Endothelial cell of umbilical vein (primary cell): ENCODE measurements around the gene MAJIN. TPM values are rescaled to one million over a fixed set of nuclear protein-coding genes. Genes with fewer than 3 reads are reported as not detected.

Experiments used
- BruUV-seq: library from RNA; stranded (reverse); fragments of 400-500 nt; replicated peaks from 2 replicates; lab custom pipeline; 2021; lab: Mats Ljungman, UMichigan
- CTCF ChIA-PET: fragments of 300-600, 350-600 bp; sonication (Branson Sonifier 250); formaldehyde crosslinking; loops from one replicate; lab custom pipeline; 2021; ENCODE audit warnings: antibody characterized with exemption, inconsistent platforms; lab: Charles Lee
- POLR2A ChIA-PET: fragments of 300-600, 350-600 bp; sonication (Branson Sonifier 250); formaldehyde crosslinking; loops from one replicate; lab custom pipeline; 2021; ENCODE audit warnings: antibody characterized with exemption, inconsistent platforms; lab: Charles Lee
- DNase-seq: peaks from one replicate; pipeline ENCODE4 v3.0.0-alpha.2; 2011; ENCODE audit warnings: low read depth, low spot score
- FAIRE-seq: peaks from 2 replicates; lab custom pipeline; 2011; peaks lifted over from hg19 to GRCh38; lab: Jason Lieb, UNC
- H2AFZ ChIP-seq: 2 replicates; pipeline ENCODE4 v1.6.0; 2012; ENCODE audit warnings: low read depth, low read length, control low read depth, inconsistent platforms
- H3K27ac ChIP-seq: 2 replicates; pipeline ENCODE4 v1.5.1; 2011; ENCODE audit warnings: low read depth, mild to moderate bottlenecking, control low read depth, low read length, moderate library complexity; ENCODE audit not compliant: insufficient read depth
- H3K27me3 ChIP-seq, 2 experiments: 2 replicates each; pipeline versions ENCODE4 v1.6.0 to v1.6.1; 2011; ENCODE audit warnings: low read length in 2 of 2, mixed read lengths in 1 of 2; ENCODE audit not compliant: control insufficient read depth in 2 of 2, insufficient read depth in 2 of 2
- H3K36me3 ChIP-seq, 2 experiments: 2 replicates in 1 of 2; 3 replicates in 1 of 2; pipeline ENCODE4 v1.5.1; 2011; ENCODE audit warnings: low read length in 2 of 2, mild to moderate bottlenecking in 1 of 2, moderate library complexity in 1 of 2; ENCODE audit not compliant: control insufficient read depth in 2 of 2, insufficient read depth in 2 of 2; ENCODE audit errors: extremely low read depth in 1 of 2
- H3K4me1 ChIP-seq: 3 replicates; pipeline ENCODE4 v1.5.1; 2011; ENCODE audit warnings: mild to moderate bottlenecking, low read length; ENCODE audit not compliant: control insufficient read depth, insufficient read depth; ENCODE audit errors: extremely low read depth
- H3K4me2 ChIP-seq: 2 replicates; pipeline ENCODE4 v1.6.1; 2011; ENCODE audit warnings: low read length, control low read depth, mixed read lengths; ENCODE audit not compliant: insufficient read depth
- H3K4me3 ChIP-seq, 3 experiments: fragments of 200-600 bp in 1 of 3; sonication (generic), shearing (Covaris generic) in 1 of 3; replicated peaks in 1 of 3; 2 replicates each; pipeline ENCODE4 v1.5.1; 2011 to 2016; ENCODE audit warnings: control low read depth in 3 of 3, low read length in 3 of 3, mild to moderate bottlenecking in 2 of 3, inconsistent platforms in 1 of 3, low read depth in 1 of 3, moderate library complexity in 1 of 3; ENCODE audit not compliant: insufficient read depth in 1 of 3
- H3K79me2 ChIP-seq: 2 replicates; pipeline ENCODE4 v1.6.0; 2012; ENCODE audit warnings: low read length, inconsistent platforms; ENCODE audit not compliant: control insufficient read depth, insufficient read depth
- H3K9ac ChIP-seq: replicated peaks from 2 replicates; pipeline ENCODE3; 2011; ENCODE audit warnings: low read length, control low read depth; ENCODE audit not compliant: insufficient read depth; ENCODE audit errors: extremely low read depth
- H3K9me1 ChIP-seq: replicated peaks from 3 replicates; pipeline ENCODE4 v1.6.0; 2011; ENCODE audit warnings: mild to moderate bottlenecking, low read length; ENCODE audit not compliant: control insufficient read depth, insufficient read depth; ENCODE audit errors: extremely low read depth
- H3K9me3 ChIP-seq: replicated peaks from 2 replicates; pipeline ENCODE4 v1.5.1; 2012; ENCODE audit warnings: low read length, inconsistent platforms; ENCODE audit not compliant: control insufficient read depth, insufficient read depth
- H4K20me1 ChIP-seq: replicated peaks from 2 replicates; pipeline ENCODE3; 2011; ENCODE audit warnings: mild to moderate bottlenecking, low read length; ENCODE audit not compliant: control insufficient read depth, insufficient read depth; ENCODE audit errors: extremely low read depth
- EZH2 ChIP-seq: IDR thresholded peaks from 2 replicates; pipeline ENCODE4 v1.6.1; 2012; ENCODE audit warnings: borderline replicate concordance, low read depth, mild to moderate bottlenecking, moderate library complexity, low read length, inconsistent platforms; ENCODE audit not compliant: severe bottlenecking
- FOS ChIP-seq: IDR thresholded peaks from 2 replicates; pipeline ENCODE4 v1.6.1; 2011; ENCODE audit warnings: mild to moderate bottlenecking, low read length, moderate library complexity, borderline replicate concordance; ENCODE audit not compliant: insufficient read depth
- GATA2 ChIP-seq: IDR thresholded peaks from 2 replicates; pipeline ENCODE4 v1.7.0; 2011; ENCODE audit warnings: low read depth, mild to moderate bottlenecking, moderate library complexity, mixed read lengths, low read length; ENCODE audit not compliant: insufficient read length, insufficient read depth
- JUN ChIP-seq: IDR thresholded peaks from 2 replicates; pipeline ENCODE4 v1.6.1; 2011; ENCODE audit warnings: borderline replicate concordance, low read depth; ENCODE audit not compliant: insufficient read length, insufficient read depth
- MYC ChIP-seq: IDR thresholded peaks from one replicate; pipeline ENCODE4 v1.6.1; 2011; ENCODE audit warnings: mild to moderate bottlenecking, low read depth, low read length
- POLR2A ChIP-seq: IDR thresholded peaks from 2 replicates; pipeline ENCODE4 v1.6.1; 2012; ENCODE audit warnings: low read depth, mild to moderate bottlenecking, control low read depth, low read length
- POLR2AphosphoS5 ChIP-seq: IDR thresholded peaks from 2 replicates; pipeline ENCODE4 v1.6.1; 2012; ENCODE audit warnings: low read depth, mild to moderate bottlenecking, control low read depth, low read length, moderate library complexity; ENCODE audit not compliant: insufficient read depth
- dilution Hi-C: fragments of 300-500 bp; cut with MboI; formaldehyde crosslinking; loops from one replicate; pipeline ENCODE4 v1.15.0; 2019; ENCODE audit warnings: low sequenced_read_pairs; ENCODE audit not compliant: extremely low pct_ligation_motif_present
- intact Hi-C: fragments of 100-400 bp; cut with micrococcal nuclease; formaldehyde crosslinking; loops from one replicate; pipeline ENCODE4 v1.10.0; 2022
- polyA plus RNA-seq, 4 experiments: library from polyadenylated mRNA; depleted of rRNA in 3 of 4; stranded (reverse) in 3 of 4; unstranded in 1 of 4; fragments of >200 nt; gene quantifications; 2 replicates each; pipeline versions ENCODE4 v1.2.1 to v1.2.3, GENCODE V29; 2011 to 2012; ENCODE audit warnings: missing spikeins in 1 of 4
- total RNA-seq: library from RNA; stranded (reverse); gene quantifications from 2 replicates; pipeline ENCODE4 v1.2.3, GENCODE V29; 2021
- TF ChIP-seq, protein P1 (sequence below), 2 donors: IDR thresholded peaks; 1 replicate in 1 of 2; 2 replicates in 1 of 2; pipeline ENCODE4 v1.5.1; 2011; ENCODE audit warnings: low read length in 2 of 2, mild to moderate bottlenecking in 2 of 2, moderate library complexity in 2 of 2, control low read depth in 1 of 2, inconsistent platforms in 1 of 2, low read depth in 1 of 2; ENCODE audit not compliant: insufficient read depth in 1 of 2; ENCODE audit errors: extremely low read depth in 1 of 2
- TF ChIP-seq, protein P2 (sequence below): IDR thresholded peaks from 2 replicates; pipeline ENCODE4 v1.6.1; 2011; ENCODE audit not compliant: insufficient read depth, insufficient read length

Gene MAJIN
- total and polyA plus RNA-seq, 2 donors (not counting 3 experiments of a cell fraction or from before 2014, with no cell fraction given), result 0.07 TPM; not detected in 1

- ChIA-PET POLR2A (no interaction called here), CTCF (interaction anchor here (1.3 to 9.4 kb wide), 3 partner anchors 16 to 104 kb away, joined by 3 to 168 read pairs (median 4); partner anchors contain the start of gene CDC42BPG)
- Histone ChIP-seq H4K20me1 (no peaks in the 10 kb centered on the region), H3K27me3 (no peaks in the 10 kb centered on the region), H3K79me2 (no peaks in the 10 kb centered on the region), H3K9ac (no peak overlapping the region), H3K4me3 (no peak overlapping the region), H3K4me1 (peaks cover 3% of the 10 kb centered on the region), H3K27ac (no peak overlapping the region), H3K4me2 (no peak overlapping the region), H2AFZ (no peak overlapping the region), H3K9me1 (no peaks in the 10 kb centered on the region), H3K36me3 (peaks cover 0 to 4% of the 10 kb centered on the region in 2 experiments), H3K9me3 (no peaks in the 10 kb centered on the region)
- DNase-seq (no peak), FAIRE-seq (no peak)
- no TSS peak for BruUV-seq
- dilution Hi-C loops, result loop anchor here (10.0 kb wide), 1 partner anchor 47 kb away; the partner anchor contains the start of gene CDC42BPG
- intact Hi-C loops, result no loop called here
- TF ChIP-seq EZH2 (no peak), FOS (no peak), POLR2AphosphoS5 (no peak), POLR2A (no peak), JUN (no peak), MYC (no peak), GATA2 (no peak)
- TF ChIP-seq, protein P1, sequence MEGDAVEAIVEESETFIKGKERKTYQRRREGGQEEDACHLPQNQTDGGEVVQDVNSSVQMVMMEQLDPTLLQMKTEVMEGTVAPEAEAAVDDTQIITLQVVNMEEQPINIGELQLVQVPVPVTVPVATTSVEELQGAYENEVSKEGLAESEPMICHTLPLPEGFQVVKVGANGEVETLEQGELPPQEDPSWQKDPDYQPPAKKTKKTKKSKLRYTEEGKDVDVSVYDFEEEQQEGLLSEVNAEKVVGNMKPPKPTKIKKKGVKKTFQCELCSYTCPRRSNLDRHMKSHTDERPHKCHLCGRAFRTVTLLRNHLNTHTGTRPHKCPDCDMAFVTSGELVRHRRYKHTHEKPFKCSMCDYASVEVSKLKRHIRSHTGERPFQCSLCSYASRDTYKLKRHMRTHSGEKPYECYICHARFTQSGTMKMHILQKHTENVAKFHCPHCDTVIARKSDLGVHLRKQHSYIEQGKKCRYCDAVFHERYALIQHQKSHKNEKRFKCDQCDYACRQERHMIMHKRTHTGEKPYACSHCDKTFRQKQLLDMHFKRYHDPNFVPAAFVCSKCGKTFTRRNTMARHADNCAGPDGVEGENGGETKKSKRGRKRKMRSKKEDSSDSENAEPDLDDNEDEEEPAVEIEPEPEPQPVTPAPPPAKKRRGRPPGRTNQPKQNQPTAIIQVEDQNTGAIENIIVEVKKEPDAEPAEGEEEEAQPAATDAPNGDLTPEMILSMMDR (IDR thresholded peaks at IDR 0.05; ENCODE audit: extremely low read depth in 1 of 2, insufficient read depth in 1 of 2, low read depth in 1 of 2, low read length in 2 of 2), result no peak
- TF ChIP-seq, protein P2, sequence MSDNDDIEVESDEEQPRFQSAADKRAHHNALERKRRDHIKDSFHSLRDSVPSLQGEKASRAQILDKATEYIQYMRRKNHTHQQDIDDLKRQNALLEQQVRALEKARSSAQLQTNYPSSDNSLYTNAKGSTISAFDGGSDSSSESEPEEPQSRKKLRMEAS, result no peak
Observed at GRCh38 chr11:64891215-64891848, 80.6 kb downstream of the MAJIN start.
